Brain pericyte (primary cell): ENCODE measurements around the gene GABPA.
"Not testable (repeated sequence)": the region's sequence is repeated elsewhere in the genome, so short reads cannot be mapped to it uniquely, and the experiment has no call there.

Source experiments
- DNase-seq: peaks from one replicate; pipeline ENCODE4 v3.0.0-alpha.2; 2012; ENCODE audit warnings: low read depth, low spot score

The GABPA gene

GRCh38 chr21:25737421-25737820, 2.6 kb downstream of the GABPA start:
- DNase-seq, result no peak

- DNase-seq, result no peak
Observed at GRCh38 chr21:25742900-25743299, 8.1 kb downstream of the GABPA start.

- DNase-seq, result no peak
Observed at GRCh38 chr21:25744854-25745253, 10.1 kb downstream of the GABPA start.

GRCh38 chr21:25750085-25750484, 15.3 kb downstream of the GABPA start:
- no peak for DNase-seq

- DNase-seq, result no peak
Observed at GRCh38 chr21:25752416-25752815, 17.6 kb downstream of the GABPA start.

- no peak for DNase-seq
Observed at GRCh38 chr21:25756190-25756932, 21.6 kb downstream of the GABPA start.

- DNase-seq, result no peak
Observed at GRCh38 chr21:25757531-25757930, 22.8 kb downstream of the GABPA start.

- DNase-seq, result no peak
Observed at GRCh38 chr21:25759573-25759972, 24.8 kb downstream of the GABPA start.

GRCh38 chr21:25760061-25760460, 25.3 kb downstream of the GABPA start:
- DNase-seq, result no peak

GRCh38 chr21:25760677-25761076, 25.9 kb downstream of the GABPA start:
- no peak for DNase-seq

GRCh38 chr21:25764065-25764464, 29.3 kb downstream of the GABPA start:
- no peak for DNase-seq

GRCh38 chr21:25767921-25768320, 33.1 kb downstream of the GABPA start:
- DNase-seq, result no peak

GRCh38 chr21:25772686-25773085, 37.9 kb downstream of the GABPA start:
- no peak for DNase-seq

- no peak for DNase-seq
Observed at GRCh38 chr21:25776440-25776839, 41.7 kb downstream of the GABPA start.

GRCh38 chr21:25778126-25778875, 43.5 kb downstream of the GABPA start:
- not testable (repeated sequence) for DNase-seq

- no peak for DNase-seq
Observed at GRCh38 chr21:25788677-25789076, 53.9 kb downstream of the GABPA start.

GRCh38 chr21:25790122-25790877, 55.5 kb downstream of the GABPA start:
- peak; percentile 16 for DNase-seq

GRCh38 chr21:25790878-25791204, 56.1 kb downstream of the GABPA start:
- no peak for DNase-seq

GRCh38 chr21:25791319-25791718, 56.5 kb downstream of the GABPA start:
- no peak for DNase-seq

GRCh38 chr21:25801217-25802014, 66.6 kb downstream of the GABPA start:
- peak; percentile 47 for DNase-seq

- DNase-seq, result no peak
Observed at GRCh38 chr21:25806060-25806459, 71.3 kb downstream of the GABPA start.

- DNase-seq, result no peak
Observed at GRCh38 chr21:25807191-25807590, 72.4 kb downstream of the GABPA start.
